Right kidney (tissue), 9 donors: Measurements from ENCODE around the gene IPPK.

Experiments used
- DNase-seq: peaks from one replicate; pipeline ENCODE4 v3.0.0-alpha.2; 2016
- long read RNA-seq, 8 donors: transcript quantifications; one replicate each; lab custom pipeline, GENCODE V29; 2026

IPPK gene, protein sequence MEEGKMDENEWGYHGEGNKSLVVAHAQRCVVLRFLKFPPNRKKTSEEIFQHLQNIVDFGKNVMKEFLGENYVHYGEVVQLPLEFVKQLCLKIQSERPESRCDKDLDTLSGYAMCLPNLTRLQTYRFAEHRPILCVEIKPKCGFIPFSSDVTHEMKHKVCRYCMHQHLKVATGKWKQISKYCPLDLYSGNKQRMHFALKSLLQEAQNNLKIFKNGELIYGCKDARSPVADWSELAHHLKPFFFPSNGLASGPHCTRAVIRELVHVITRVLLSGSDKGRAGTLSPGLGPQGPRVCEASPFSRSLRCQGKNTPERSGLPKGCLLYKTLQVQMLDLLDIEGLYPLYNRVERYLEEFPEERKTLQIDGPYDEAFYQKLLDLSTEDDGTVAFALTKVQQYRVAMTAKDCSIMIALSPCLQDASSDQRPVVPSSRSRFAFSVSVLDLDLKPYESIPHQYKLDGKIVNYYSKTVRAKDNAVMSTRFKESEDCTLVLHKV
- long read RNA-seq, donor 1, result 0 reads
- long read RNA-seq, donor 2, result 0 reads
- long read RNA-seq, donor 3, full-length matches to known transcripts, result 1 of 1 reads
- long read RNA-seq, donor 3, partial matches to known transcripts, result 0 of 1 reads
- long read RNA-seq, donor 3, other reads (novel, unspliced or antisense), result 0 of 1 reads
- long read RNA-seq, donor 4, partial matches to known transcripts, result 0 of 1 reads
- long read RNA-seq, donor 4, other reads (novel, unspliced or antisense), result 0 of 1 reads
- long read RNA-seq, donor 5, full-length matches to known transcripts, result 1 of 1 reads
- long read RNA-seq, donor 5, partial matches to known transcripts, result 0 of 1 reads
- long read RNA-seq, donor 5, other reads (novel, unspliced or antisense), result 0 of 1 reads
- long read RNA-seq, donor 6, full-length matches to known transcripts, result 1 of 1 reads
- long read RNA-seq, donor 6, partial matches to known transcripts, result 0 of 1 reads
- long read RNA-seq, donor 6, other reads (novel, unspliced or antisense), result 0 of 1 reads
- long read RNA-seq, donor 7, full-length matches to known transcripts, result 4 of 4 reads
- long read RNA-seq, donor 7, partial matches to known transcripts, result 0 of 4 reads
- long read RNA-seq, donor 7, other reads (novel, unspliced or antisense), result 0 of 4 reads
- long read RNA-seq, donor 8, result 0 reads

DNA sequence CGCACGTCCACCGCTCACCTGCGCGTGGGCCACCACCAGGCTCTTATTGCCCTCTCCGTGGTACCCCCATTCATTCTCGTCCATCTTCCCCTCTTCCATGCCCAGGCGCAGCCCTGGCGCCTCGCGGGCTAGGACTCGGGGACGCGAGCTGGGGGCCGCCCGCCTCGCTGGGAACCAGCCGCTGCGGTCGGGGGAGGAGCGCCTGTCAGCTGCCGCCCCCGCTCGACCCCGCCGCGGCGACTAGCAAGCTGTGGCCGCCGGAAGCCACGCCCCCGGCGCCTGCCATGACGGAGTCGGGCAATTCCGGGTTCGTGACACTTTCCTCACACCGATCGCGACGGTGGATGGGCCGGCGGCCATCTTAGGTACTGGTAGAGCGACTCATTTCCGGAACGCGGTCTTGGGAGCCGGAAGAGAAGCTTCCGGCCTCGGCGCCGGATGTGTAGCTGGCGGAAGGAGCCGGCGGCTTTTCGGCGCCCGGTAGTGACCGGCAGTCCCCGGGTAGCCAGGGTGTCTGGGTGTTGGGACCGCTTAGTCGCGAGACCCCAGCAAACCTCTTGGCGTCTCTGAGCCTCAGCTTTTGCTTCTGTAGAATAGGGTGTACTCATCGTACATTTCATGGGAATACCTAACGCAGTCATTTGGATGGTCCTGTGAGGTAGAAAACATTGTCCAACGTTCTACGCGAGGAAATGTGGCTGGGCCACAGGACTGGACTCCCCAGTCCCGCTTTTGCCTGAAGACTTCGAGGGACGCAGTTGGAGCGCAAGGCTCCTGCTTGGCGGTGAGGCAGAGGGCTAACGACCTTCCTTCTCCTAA, at the start of gene IPPK:
Gene IPPK, minus strand, starts transcription at position 242 of the 819 bp plus-strand sequence. Its CDS starts 143 bp downstream, at position 99.
- peak; percentile 92 for DNase-seq

DNA sequence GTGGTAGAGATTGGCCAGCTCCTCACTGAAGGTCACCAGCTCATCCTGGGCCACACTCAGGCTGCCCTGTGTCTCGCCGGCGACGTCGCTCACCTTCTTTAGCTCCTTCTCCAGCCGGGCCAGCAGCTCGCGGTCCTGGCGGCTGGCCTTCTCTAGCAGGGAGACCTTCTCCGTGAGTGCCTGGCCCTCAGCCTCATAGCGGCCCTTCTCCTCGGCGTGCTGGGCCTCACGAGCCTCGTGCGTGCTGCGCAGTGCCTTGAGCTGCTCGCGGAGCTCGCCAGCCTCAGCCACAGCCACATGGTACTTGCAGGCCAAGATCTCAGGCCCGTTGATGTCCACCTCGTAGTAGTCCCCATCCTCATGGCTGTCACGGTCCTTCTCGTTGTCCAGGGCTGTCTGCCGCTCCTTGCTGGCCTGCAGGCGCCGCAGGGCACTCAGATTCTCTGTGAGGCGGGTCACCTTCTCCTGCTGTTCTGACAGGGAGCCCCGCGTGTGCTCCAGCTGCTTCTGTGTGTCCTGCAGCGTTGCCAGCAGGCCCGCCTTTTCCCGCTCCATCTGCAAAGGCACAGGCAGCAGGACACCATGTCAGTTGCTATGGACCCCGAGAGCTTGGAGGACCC, 49.2 kb upstream of the IPPK start:
- DNase-seq, result no peak

DNA sequence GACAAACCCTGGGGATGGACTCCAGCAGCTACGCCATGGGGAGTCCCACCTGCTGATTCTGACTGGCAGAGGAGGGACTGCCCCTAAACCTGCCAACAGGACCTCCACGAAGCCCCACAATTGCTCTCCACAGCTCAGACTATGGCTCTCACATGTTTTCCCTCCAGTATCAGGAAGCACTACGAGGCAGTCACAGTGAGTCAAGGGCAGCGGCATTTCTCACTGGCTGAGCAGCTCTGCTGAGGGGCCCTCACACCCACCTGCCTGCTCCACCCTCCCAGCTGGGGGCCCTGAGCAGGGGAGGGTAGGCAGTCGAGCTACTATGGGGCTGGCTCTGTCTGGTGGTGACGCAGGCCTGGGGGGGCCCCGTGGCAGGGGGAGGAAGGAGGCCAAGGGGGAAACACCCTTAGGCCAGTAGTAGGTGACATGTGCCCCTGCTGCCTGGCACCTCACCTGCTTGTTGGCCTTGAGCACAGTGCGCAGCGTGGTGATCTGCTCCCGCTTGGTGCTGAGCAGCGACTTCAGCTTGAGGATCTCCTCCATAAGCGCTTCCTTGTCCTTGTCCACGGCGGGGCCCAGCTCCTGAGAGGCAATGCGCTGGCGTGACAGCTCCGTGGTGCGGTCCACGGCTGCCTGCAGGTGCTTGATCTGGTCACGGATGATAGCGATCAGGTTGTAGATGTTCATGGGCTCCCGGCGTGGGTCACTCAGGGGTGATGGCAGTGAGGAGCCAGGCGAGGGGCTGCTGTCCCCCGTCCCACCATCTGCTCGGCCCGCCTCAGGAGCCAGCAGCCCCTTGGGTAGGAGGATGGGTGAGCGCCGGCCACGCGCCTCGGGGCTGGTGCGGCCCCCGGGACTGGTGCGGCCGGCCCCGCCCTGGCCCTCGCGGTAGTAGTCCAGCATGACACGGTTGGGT, 48.4 kb upstream of the IPPK start:
- no peak for DNase-seq

DNA sequence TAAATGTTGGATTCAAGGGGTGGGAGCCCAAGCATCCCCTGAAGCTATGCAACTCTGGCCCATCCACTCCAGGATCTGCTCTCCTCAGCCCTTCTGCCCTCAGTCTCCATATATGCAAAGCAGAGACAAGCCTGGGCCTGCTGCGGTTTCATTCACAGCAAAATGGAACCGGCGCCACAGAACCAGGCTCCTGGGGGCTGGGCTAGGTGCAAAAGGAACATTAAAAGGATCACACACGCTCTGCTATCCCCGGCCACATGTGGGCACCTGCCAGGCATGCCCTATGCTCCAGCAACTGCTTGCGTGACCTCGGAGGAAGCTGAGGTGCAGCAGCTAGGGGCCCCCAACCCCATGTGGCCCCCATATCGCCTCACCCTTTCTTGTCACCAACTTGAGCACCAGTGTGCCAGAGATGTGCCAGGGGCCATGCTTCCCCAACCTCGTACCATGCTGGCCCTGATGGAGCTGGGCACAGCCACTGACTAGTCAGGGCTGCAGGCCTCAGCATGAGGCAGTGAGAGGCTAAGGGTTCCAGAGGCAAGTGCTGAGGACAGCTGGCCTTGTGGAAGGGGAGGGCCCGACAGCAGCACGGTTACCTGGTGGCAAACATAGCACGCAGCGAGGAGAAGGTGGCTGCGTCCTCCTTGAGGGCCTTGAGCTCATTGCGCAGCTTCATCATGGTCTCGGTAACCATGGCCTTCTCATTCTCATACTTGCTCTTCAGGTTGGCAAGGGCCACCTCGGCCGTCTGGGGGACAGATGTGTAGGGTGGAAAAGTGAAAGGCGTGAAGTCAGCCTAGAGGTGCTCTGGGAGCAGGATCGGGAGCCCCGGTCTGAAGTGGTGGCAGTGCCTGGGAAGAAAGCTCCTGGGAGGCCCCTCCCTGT, 47.5 kb upstream of the IPPK start:
- no peak for DNase-seq

DNA sequence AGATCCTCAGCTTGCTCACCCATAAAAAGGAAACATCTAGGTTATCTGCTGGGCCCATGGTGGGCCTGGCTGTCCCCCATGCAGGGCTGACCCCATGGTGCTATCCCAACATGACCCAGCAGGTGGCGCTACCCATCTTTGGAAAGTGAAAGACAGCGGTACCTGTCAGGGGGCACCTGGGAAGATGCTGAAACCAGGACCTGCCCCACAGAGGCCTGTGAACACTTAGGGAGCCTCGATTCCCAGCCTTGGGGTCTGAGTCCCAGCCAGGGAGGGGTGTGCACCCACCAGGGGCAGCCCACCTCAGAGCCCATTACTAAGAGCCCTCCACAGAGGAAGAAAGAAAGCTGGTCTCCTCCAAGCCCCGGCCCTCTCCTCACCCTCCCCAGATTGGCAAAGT, 46.6 kb upstream of the IPPK start:
- peak; percentile 51 for DNase-seq

DNA sequence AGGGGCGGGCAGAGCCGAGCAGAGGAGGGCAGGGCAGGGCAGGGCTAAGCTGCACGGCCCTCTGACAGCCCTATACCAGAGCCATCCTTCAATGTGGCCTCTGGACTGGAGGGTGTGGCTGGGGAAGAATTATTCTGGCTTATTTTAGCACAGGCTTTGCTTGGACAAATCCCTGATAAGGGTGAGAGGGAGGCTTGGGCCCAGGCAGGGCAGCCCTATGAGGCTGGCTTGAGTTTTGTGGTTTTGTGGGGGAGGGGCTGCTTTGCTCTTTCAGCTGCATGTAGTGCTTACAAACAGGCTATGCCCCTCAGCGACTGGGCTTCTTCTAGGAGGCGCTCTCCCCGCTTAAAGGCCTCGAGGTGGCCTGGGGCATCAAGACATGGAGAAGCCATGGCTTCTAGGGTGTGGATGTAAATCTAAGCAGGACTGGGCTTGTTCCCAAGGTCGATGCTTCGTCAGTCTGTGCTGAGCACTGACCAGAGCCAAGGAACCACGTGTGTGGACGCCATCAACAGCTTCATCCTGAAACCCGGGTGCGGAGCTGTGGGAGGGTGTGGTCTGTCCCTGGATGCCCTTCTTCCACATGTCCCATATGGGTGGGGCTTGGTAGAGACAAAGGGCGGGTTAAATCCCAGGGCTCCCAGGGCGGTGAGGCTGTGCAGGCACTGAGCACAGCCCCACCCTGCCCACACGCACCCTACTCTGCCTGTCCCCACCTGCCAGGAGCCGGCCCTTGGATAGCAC, 45.7 kb upstream of the IPPK start:
- no peak for DNase-seq

DNA sequence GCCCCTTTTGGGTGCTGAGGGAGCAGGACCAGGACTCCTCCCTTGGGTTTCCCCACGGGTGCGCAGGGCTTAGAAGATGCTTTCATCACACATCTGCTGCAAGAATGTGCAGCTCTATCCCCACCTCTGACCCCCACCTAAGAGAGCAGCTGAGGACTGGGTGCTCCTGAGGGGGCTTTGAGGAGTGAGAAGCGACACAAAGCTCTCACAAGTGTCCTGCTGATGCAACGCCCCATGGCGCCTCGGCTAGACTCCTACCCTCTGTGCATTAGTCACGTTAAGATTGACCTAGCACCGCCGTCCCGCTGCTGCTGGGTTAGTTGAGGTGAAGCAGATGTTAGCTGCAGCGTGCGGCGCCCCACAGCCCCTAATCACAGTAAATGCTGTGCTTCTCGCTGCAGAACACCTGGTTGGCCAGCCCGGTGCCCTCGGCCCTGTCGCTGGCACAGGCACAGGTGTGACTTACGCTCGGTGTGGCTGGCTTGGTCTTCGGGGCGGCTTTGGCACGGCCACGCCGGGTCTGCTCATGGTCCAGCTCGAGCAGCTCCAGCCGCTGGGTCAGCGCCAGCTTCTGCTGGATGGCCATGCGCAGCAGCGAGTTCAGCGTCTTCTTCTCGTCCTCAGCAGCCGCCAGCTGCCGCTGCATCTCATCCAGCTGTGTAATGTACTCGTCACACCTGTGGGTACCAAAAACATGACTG, 45.0 kb upstream of the IPPK start:
- no peak for DNase-seq

DNA sequence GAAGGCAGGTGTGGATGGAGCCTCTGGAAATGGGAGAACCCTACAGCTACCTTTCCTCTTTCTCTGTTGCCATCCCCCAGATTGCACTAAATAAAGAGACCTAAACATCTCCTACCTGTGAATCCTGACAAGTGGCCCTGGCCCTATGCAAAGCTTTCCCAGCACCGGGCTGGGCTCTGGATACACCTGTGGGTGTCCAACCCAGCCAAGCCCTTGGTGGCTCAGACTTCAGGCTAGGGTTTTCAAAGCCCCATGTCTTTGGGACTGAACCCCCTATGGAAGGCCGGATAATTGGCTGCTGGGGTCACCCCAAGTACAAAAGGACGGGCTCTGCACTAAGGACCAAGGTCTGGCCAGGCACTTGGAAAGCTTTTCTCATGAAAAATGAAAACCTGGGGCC, 44.1 kb upstream of the IPPK start:
- DNase-seq, result no peak

DNA sequence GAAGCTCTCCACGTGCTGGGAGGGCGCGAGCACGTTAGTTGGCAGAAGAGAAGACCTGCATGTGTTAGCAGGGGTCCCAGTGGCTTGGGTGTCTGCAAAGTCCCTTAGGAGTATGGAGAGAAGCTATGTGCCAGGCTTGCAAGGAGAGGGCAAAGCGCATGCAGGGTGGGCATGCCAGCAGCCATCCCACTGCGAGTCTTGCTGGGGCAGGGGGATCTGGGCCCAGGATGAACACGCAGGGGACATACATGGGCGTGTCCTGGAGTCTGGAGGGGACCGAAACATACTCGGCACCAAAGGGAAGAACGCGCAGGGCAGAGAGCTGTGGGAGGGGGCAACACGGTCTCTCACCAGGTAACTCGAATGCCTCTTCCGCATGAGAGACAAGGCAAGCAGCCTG, 43.6 kb upstream of the IPPK start:
- DNase-seq, result no peak

DNA sequence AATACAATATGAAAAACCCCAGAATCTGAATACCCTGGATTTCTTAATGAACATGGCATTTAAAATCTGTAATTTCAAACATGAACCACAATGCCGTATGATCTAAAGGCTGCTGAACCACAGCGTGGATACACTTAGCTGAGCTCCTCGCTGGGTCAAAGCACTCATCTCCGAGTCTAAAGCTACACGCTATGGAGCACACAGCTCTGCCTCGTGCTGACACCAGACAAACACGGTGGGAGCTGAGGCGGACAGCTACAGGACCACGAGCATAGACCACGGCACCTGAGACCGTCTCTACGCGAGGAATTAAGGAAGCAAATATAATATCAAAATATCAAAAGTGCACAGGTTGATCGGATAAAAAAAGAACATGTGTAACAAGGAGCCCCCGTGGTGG, 42.8 kb upstream of the IPPK start:
- DNase-seq, result no peak

DNA sequence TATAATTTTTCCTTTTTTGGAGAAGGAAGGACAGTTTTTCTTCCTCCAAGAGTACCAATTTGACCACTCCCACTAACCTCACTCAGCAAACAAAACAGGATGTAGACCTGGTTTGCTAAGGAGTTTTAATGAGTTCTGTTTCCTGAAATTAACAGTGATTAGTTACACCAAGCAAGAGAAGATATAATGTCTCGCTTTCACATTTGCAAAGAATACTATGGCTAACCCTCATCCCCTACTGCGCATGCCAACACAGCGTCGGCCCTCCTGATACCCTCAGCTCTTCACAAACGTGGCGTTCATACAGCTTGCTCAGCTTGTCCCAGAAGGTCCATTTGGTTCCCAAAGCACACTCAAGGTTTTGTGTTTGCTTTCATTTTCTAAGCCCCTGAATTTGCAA, 41.9 kb upstream of the IPPK start:
- DNase-seq, result no peak

DNA sequence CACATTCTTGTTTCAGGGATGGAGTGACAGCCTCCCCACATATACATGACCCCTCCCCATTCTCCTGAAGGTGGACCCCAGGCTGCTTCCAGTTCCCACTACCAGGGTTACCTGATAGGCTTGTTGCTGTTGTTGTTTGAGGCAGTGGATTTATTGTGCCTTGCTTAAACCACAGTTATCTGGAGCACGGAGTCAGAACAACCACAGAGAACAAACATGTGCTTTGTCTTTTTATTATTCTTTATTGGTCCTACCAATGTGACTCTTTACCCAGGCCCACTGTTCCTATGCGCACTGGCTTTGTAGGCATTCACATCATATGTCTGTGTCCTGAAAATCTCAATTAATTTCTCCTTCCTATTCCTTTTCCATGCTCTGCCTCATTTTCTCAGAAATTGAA, 41.2 kb upstream of the IPPK start:
- no peak for DNase-seq

DNA sequence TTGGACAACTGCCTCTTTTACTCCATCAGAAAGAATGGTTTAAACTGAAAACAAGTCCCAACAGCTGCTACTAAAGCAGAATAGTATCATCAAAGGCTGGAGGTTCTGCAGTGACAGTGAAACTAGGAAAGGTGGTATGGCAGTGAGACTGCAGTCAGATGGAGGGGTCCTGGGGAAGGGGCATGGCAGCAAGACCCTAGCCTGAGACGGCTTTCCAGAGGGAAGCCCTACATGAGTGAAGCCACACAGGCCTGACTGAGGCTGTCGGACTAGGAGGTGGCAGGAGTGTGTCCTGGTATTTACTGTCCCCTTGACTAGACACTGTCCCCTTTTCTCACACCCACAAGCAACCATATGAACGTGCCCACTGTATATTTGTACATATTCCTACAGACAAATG, 40.4 kb upstream of the IPPK start:
- DNase-seq, result no peak

DNA sequence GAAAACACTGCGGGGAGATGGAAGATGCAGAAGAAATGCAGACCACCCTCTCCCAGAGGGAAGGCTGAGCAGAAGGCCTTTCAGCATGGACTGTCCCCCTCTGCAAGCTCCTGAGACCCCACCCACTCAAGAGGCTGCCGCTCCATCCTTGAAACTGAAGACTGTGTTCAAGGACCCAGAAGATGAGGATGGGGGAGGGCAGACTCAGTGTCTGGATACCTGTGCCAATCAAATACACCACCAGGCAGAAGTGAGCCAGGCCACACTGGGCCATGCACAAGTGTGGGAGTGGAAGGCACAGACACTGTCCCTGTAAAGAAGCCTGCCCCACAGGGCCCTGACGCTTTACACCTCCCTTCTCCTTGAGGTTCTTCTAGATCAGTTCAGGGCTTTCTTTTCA, 40.0 kb upstream of the IPPK start:
- DNase-seq, result no peak

DNA sequence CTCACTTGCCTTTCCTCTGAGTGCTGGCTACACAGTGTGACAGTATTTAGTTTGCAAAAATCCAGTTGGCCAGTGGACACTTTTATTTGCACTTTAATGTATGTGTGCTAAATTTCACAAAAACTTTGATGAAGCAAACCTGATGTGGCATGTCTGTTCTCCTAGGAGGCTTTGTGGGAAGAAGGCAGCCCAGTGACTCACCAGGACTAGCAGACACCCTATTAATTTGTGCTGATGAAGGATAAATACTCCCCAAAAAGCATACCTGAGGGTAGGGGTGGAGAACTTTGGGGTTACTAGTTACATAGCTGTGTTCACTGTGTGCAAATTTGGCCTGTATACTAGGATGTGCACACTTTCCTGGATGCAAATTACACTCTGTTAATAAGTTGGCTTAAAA, 39.3 kb upstream of the IPPK start:
- no peak for DNase-seq

DNA sequence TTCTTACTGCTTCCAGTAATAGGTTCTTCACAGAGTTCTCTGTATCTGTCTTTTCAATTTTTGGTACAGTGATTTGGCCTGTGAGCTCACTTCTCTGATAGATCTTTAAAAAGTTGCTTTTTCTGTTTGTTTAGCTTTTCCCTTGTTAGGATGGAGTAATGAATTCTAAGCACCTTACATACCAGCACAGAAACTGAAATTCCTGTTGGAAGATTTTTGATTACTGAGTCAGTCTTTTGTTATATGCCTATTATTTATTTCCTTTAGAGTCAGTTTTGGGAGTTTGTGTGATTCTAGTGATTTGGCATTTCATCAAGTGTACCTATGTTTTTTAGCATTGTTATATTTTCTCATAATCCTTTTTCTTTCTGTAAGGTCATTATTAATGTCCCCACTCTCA, 37.6 kb upstream of the IPPK start:
- no peak for DNase-seq

DNA sequence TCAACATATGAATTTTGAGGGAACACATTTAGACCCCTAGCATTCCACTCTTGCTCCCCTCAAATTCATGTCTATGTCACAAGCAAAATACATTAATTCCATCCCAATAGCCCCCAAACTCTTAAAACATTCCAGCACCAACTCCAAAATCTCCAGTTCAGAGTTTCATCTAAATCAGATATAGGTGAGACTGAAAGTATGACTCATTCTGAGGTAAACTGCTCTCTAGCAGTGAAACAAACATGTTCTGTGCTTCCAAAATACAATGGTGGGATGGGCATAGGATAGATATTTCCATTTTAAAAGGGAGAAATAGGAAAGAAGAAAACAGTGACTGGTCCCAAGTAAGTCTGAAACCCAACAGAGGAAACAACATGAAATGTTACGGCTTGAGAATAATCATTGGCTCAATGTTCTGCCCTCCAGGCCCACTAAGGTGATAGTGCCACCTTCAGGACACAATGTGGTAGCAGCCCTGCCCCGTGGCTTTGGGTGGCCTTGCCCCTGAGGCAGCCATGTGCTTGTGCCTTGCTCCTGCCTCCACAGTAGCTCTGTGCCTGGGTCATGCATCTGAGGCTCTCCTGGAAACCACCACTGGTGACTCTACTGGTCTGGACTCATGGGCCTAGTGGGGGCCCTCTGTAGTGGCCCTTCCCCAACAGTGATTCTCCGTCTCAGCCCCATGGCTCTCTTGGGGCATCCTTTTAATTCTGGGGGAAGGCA, 36.4 kb upstream of the IPPK start:
- no peak for DNase-seq
